Astrocyte (in vitro differentiated cells and primary cell): ENCODE data around the gene FRMPD3. TPM values are rescaled to one million over a fixed set of nuclear protein-coding genes. Genes with fewer than 3 reads are reported as not detected.

Experiments used
- DNase-seq: peaks from one replicate; pipeline ENCODE4 v3.0.0-alpha.2; 2010; ENCODE audit warnings: low read depth
- FAIRE-seq: peaks from 2 replicates; lab custom pipeline; 2011; peaks lifted over from hg19 to GRCh38; lab: Jason Lieb, UNC
- H2AFZ ChIP-seq: 2 replicates; pipeline ENCODE4 v1.6.0; 2012; ENCODE audit warnings: low read depth, low read length, inconsistent platforms
- H3K27ac ChIP-seq: 2 replicates; pipeline ENCODE4 v1.5.1; 2011; ENCODE audit warnings: low read depth, low read length, inconsistent platforms
- H3K27me3 ChIP-seq: 2 replicates; pipeline ENCODE4 v1.6.0; 2011; ENCODE audit warnings: low read length, inconsistent platforms; ENCODE audit not compliant: insufficient read depth
- H3K36me3 ChIP-seq: 2 replicates; pipeline ENCODE4 v1.5.1; 2011; ENCODE audit warnings: low read length, inconsistent platforms; ENCODE audit not compliant: insufficient read depth
- H3K4me1 ChIP-seq: 2 replicates; pipeline ENCODE4 v1.5.1; 2011; ENCODE audit warnings: low read length, inconsistent platforms; ENCODE audit not compliant: insufficient read depth
- H3K4me2 ChIP-seq: 2 replicates; pipeline ENCODE4 v1.6.0; 2012; ENCODE audit warnings: low read length, inconsistent platforms
- H3K4me3 ChIP-seq: 2 replicates; pipeline ENCODE4 v1.5.1; 2011; ENCODE audit warnings: low read depth, mild to moderate bottlenecking, low read length, inconsistent platforms; ENCODE audit not compliant: insufficient read depth
- H3K79me2 ChIP-seq: 2 replicates; pipeline ENCODE4 v1.6.0; 2012; ENCODE audit warnings: mild to moderate bottlenecking, low read length, inconsistent platforms; ENCODE audit not compliant: insufficient read depth
- H3K9ac ChIP-seq: 2 replicates; pipeline ENCODE4 v1.6.0; 2012; ENCODE audit warnings: mild to moderate bottlenecking, low read length, inconsistent platforms
- H3K9me3 ChIP-seq: 2 replicates; pipeline ENCODE4 v1.5.1; 2012; ENCODE audit warnings: low read depth, mild to moderate bottlenecking, low read length, inconsistent platforms; ENCODE audit not compliant: insufficient read depth
- H4K20me1 ChIP-seq: 2 replicates; pipeline ENCODE4 v1.6.0; 2012; ENCODE audit warnings: low read length, inconsistent platforms; ENCODE audit not compliant: insufficient read depth
- H3K27ac Mint-ChIP-seq: one replicate; pipeline ENCODE4 v1.8.0; 2021; ENCODE audit warnings: mild to moderate bottlenecking, mixed read lengths; ENCODE audit not compliant: unreplicated experiment
- H3K27me3 Mint-ChIP-seq: one replicate; pipeline ENCODE4 v1.8.0; 2021; ENCODE audit warnings: low read depth, mixed read lengths; ENCODE audit not compliant: unreplicated experiment
- H3K36me3 Mint-ChIP-seq: one replicate; pipeline ENCODE4 v1.8.0; 2021; ENCODE audit warnings: low read depth, mixed read lengths; ENCODE audit not compliant: unreplicated experiment
- H3K4me1 Mint-ChIP-seq: one replicate; pipeline ENCODE4 v1.8.0; 2021; ENCODE audit warnings: low read depth, mixed read lengths; ENCODE audit not compliant: unreplicated experiment
- H3K4me3 Mint-ChIP-seq: one replicate; pipeline ENCODE4 v1.8.0; 2021; ENCODE audit warnings: mild to moderate bottlenecking, moderate library complexity, mixed read lengths; ENCODE audit not compliant: unreplicated experiment
- H3K9me3 Mint-ChIP-seq: one replicate; pipeline ENCODE4 v1.8.0; 2021; ENCODE audit warnings: mild to moderate bottlenecking, mixed read lengths; ENCODE audit not compliant: unreplicated experiment
- CTCF ChIP-seq: IDR thresholded peaks from 2 replicates; pipeline ENCODE4 v1.5.1; 2011; ENCODE audit warnings: low read depth, mild to moderate bottlenecking, inconsistent platforms, low read length, moderate library complexity; ENCODE audit not compliant: insufficient read depth
- EZH2 ChIP-seq: IDR thresholded peaks from 2 replicates; pipeline ENCODE4 v1.6.1; 2012; ENCODE audit warnings: mild to moderate bottlenecking, low read length, inconsistent platforms; ENCODE audit not compliant: insufficient read depth
- total RNA-seq: library from RNA; stranded (reverse); gene quantifications from 2 replicates; pipeline ENCODE4 v1.2.1, GENCODE V29; 2021

FRMPD3 gene
- total RNA-seq, 1 donor from 2014 or later: 2.3 TPM

GRCh38 chrX:107454302-107454701 is 4.8 kb downstream of the FRMPD3 start:
- H3K27me3 Mint-ChIP-seq: peaks cover 11% of the 10 kb centered on the region
- FAIRE-seq (peak; percentile 81), DNase-seq (peak; percentile 49)
- H3K9me3 ChIP-seq: no peaks in the 10 kb centered on the region
- no peaks in the 10 kb centered on the region for H3K79me2 ChIP-seq
- no peak overlapping the region for H3K4me3 ChIP-seq
- H3K4me1 ChIP-seq: no peaks in the 10 kb centered on the region
- TF ChIP-seq EZH2 (no peak), CTCF (no peak)
- H3K27me3 ChIP-seq: no peaks in the 10 kb centered on the region
- H3K27ac Mint-ChIP-seq: no peak overlapping the region
- H3K36me3 ChIP-seq: no peaks in the 10 kb centered on the region
- H3K9me3 Mint-ChIP-seq: no peaks in the 10 kb centered on the region
- no peak overlapping the region for H2AFZ ChIP-seq
- H3K36me3 Mint-ChIP-seq: peaks cover 1% of the 10 kb centered on the region
- no peak overlapping the region for H3K9ac ChIP-seq
- H3K27ac ChIP-seq: no peak overlapping the region
- no peaks in the 10 kb centered on the region for H4K20me1 ChIP-seq
- no peak overlapping the region for H3K4me2 ChIP-seq
- H3K4me1 Mint-ChIP-seq: peaks cover 6% of the 10 kb centered on the region
- H3K4me3 Mint-ChIP-seq: no peak overlapping the region

- Mint-ChIP-seq H3K27me3 (peaks cover 7% of the 10 kb centered on the region), H3K9me3 (no peaks in the 10 kb centered on the region), H3K4me1 (peaks cover 2% of the 10 kb centered on the region), H3K4me3 (no peak overlapping the region), H3K36me3 (peaks cover 1% of the 10 kb centered on the region), H3K27ac (no peak overlapping the region)
- H3K27ac ChIP-seq: no peak overlapping the region
- H3K4me1 ChIP-seq: no peaks in the 10 kb centered on the region
- no peak for DNase-seq
- H2AFZ ChIP-seq: no peak overlapping the region
- H3K79me2 ChIP-seq: no peaks in the 10 kb centered on the region
- H3K4me3 ChIP-seq: no peak overlapping the region
- TF ChIP-seq CTCF (no peak), EZH2 (no peak)
- no peak for FAIRE-seq
- no peaks in the 10 kb centered on the region for H3K36me3 ChIP-seq
- no peaks in the 10 kb centered on the region for H4K20me1 ChIP-seq
- H3K9me3 ChIP-seq: no peaks in the 10 kb centered on the region
- no peak overlapping the region for H3K4me2 ChIP-seq
- H3K9ac ChIP-seq: no peak overlapping the region
- H3K27me3 ChIP-seq: no peaks in the 10 kb centered on the region
Observed at GRCh38 chrX:107457289-107457688, 7.8 kb downstream of the FRMPD3 start.

GRCh38 chrX:107465932-107466620 is 16.6 kb downstream of the FRMPD3 start:
- FAIRE-seq (no peak), DNase-seq (no peak)
- Histone ChIP-seq H3K9ac (no peak overlapping the region), H3K27me3 (no peaks in the 10 kb centered on the region), H2AFZ (no peak overlapping the region), H3K4me2 (no peak overlapping the region), H3K27ac (no peak overlapping the region), H3K4me1 (no peaks in the 10 kb centered on the region), H4K20me1 (no peaks in the 10 kb centered on the region), H3K79me2 (no peaks in the 10 kb centered on the region), H3K9me3 (no peaks in the 10 kb centered on the region), H3K4me3 (no peak overlapping the region), H3K36me3 (no peaks in the 10 kb centered on the region)
- no peak overlapping the region for H3K27ac Mint-ChIP-seq
- no peaks in the 10 kb centered on the region for H3K9me3 Mint-ChIP-seq
- H3K27me3 Mint-ChIP-seq: no peaks in the 10 kb centered on the region
- no peak for TF ChIP-seq EZH2
- H3K4me3 Mint-ChIP-seq: no peak overlapping the region
- H3K36me3 Mint-ChIP-seq: no peaks in the 10 kb centered on the region
- H3K4me1 Mint-ChIP-seq: no peaks in the 10 kb centered on the region
